A549 (cell line): ENCODE data around the gene RBM39. TPM values are rescaled to one million over a fixed set of nuclear protein-coding genes. Genes with fewer than 3 reads are reported as not detected.
A peak's percentile ranks its signal among the peaks of the same experiment; 100 is the strongest.

ENCODE experiments used
- ATAC-seq, 2 experiments: fragments of 200-7000 bp in 1 of 2; fragments of >200 bp in 1 of 2; cut with Nextera tagmentation in 1 of 2; cut with Tn5 transposase in 1 of 2; 3 replicates each; pipeline versions ENCODE4 v1.8.0 to v1.9.1; 2018 to 2020; ENCODE audit warnings: mild to moderate bottlenecking in 1 of 2, moderate library complexity in 1 of 2
- CTCF ChIA-PET: fragments of 300-600 bp; sonication (Branson Sonifier 250); formaldehyde crosslinking; extraction: SDS; loops from one replicate; lab custom pipeline; 2021; ENCODE audit warnings: antibody characterized with exemption, inconsistent platforms; lab: Yijun Ruan, JAX
- POLR2A ChIA-PET: fragments of 350-600 bp; formaldehyde crosslinking; extraction: SDS; loops from one replicate; lab custom pipeline; 2021; ENCODE audit warnings: antibody characterized with exemption, inconsistent platforms; lab: Yijun Ruan, JAX
- DNase-seq, 2 experiments: peaks; one replicate each; pipeline versions ENCODE4 v3.0.0 to v3.0.0-alpha.2; 2011 to 2016; ENCODE audit warnings: low read depth in 1 of 2, low spot score in 1 of 2
- FAIRE-seq: peaks from 2 replicates; lab custom pipeline; 2011; peaks lifted over from hg19 to GRCh38; lab: Jason Lieb, UNC
- H3K27ac ChIP-seq, 2 experiments: fragments of >200 bp; sonication (Bioruptor Twin); formaldehyde crosslinking; 3 replicates each; pipeline ENCODE4 v1.5.1; 2016 to 2017
- H3K4me1 ChIP-seq: fragments of >200 bp; sonication (Bioruptor Twin); formaldehyde crosslinking; 3 replicates; pipeline ENCODE4 v1.6.1; 2016
- H3K4me2 ChIP-seq: fragments of >200 bp; sonication (Bioruptor Twin); formaldehyde crosslinking; 3 replicates; pipeline ENCODE4 v1.6.1; 2016
- H3K4me3 ChIP-seq: fragments of >200 bp; sonication (Bioruptor Twin); formaldehyde crosslinking; 3 replicates; pipeline ENCODE4 v1.5.1; 2016
- H3K9me3 ChIP-seq: fragments of >200 bp; sonication (Bioruptor Twin); formaldehyde crosslinking; 3 replicates; pipeline ENCODE4 v1.6.1; 2016
- BHLHE40 ChIP-seq: IDR thresholded peaks from 2 replicates; pipeline ENCODE4 v1.6.1; 2012; ENCODE audit warnings: low read depth, low read length, inconsistent platforms
- FOSB ChIP-seq: fragments of 250-450 bp; sonication (Bioruptor Pico); IDR thresholded peaks from 2 replicates; pipeline ENCODE4 v1.5.0; 2020; ENCODE audit warnings: mild to moderate bottlenecking, moderate library complexity
- HOXB13 ChIP-seq: fragments of 250-450 bp; sonication (Bioruptor Pico); IDR thresholded peaks from 2 replicates; pipeline ENCODE4 v1.5.0; 2020; ENCODE audit warnings: low read depth, mild to moderate bottlenecking, moderate library complexity
- POLR2AphosphoS2 ChIP-seq: conservative IDR thresholded peaks from 2 replicates; pipeline ENCODE4 v1.6.1; 2012; ENCODE audit warnings: low read length, improper control_type of control experiment, inconsistent platforms
- RNF2 ChIP-seq: fragments of 200-600 bp; sonication (generic); IDR thresholded peaks from 2 replicates; pipeline ENCODE4 v1.6.1; 2016; ENCODE audit warnings: low read depth, mild to moderate bottlenecking, antibody characterized with exemption, moderate library complexity, borderline replicate concordance
- TFCP2L1 ChIP-seq: fragments of 250-450 bp; sonication (Bioruptor Pico); IDR thresholded peaks from 2 replicates; pipeline ENCODE4 v1.5.0; 2021; ENCODE audit warnings: mild to moderate bottlenecking
- WGBS: methylation state at CpG from one replicate; pipeline ENCODE4 v1.1.6; 2017; ENCODE audit errors: missing lambda C conversion rate; 5-methylcytosine and 5-hydroxymethylcytosine counted together
- polyA plus RNA-seq, 4 experiments: library from polyadenylated mRNA; depleted of rRNA in 3 of 4; stranded (reverse); fragments of >200 nt; fragmentation: RNase III in 1 of 4; extraction: RNeasy Plus Mini Kit Qiagen cat#74134 plus additional on column Dnase treatment in 1 of 4; gene quantifications; 2 replicates in 3 of 4; 3 replicates in 1 of 4; pipeline ENCODE4 v1.2.3, GENCODE V29; 2011 to 2017
- TF ChIP-seq, protein P1 (sequence below): fragments of 200-600 bp; sonication (generic); IDR thresholded peaks from 2 replicates; pipeline ENCODE4 v1.6.1; 2016; ENCODE audit warnings: antibody characterized with exemption, mild to moderate bottlenecking, moderate library complexity
- TF ChIP-seq, protein P2 (sequence below): fragments of 150-350 bp; IDR thresholded peaks from 2 replicates; pipeline ENCODE4 v1.6.1; 2014; ENCODE audit warnings: low read depth, mild to moderate bottlenecking, low read length
- TF ChIP-seq, protein P3 (sequence below): IDR thresholded peaks from 2 replicates; pipeline ENCODE4 v1.6.1; 2012; ENCODE audit warnings: low read depth, borderline replicate concordance
- TF ChIP-seq, protein P4 (sequence below): IDR thresholded peaks from 2 replicates; pipeline ENCODE4 v1.6.1; 2012

RBM39 gene
- polyA plus RNA-seq, 2 of the 4 experiments (the other 2 are of a cell fraction) = 127 to 212 TPM

DNA sequence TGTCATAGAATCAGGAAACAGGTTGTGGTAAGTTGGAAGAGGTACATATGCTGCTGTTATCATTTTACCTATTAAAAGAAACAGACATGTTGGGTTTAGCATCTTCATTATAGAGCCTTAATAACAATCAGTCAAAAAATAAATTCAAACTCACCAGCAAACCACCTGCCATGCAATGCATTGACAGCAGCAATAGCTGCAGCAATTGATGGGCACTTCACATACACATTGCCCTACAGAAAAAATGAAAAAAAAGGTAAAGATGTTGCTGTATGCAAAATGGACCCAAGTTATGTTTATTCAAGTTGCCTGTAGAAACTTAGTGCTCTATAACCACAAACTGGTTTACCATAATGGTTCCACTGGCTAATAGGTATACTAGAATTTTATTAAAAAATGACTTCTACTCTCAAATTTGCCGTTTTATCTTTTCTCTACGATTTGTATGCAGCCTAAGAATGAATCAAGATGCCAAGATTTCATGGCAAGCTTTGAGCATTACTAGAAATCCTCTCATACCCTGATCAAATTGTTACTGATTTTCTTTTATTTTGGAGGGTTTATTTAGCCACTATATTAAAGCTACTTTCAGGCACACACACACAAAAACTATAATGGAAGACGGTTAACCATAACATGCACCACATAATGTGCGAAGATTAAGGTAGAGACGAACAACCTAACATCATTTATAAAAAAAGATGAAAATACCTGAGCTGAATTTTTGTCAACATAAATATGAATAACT lies 37.4 kb downstream of the RBM39 start:
- Histone ChIP-seq H3K4me1 (peaks cover 17% of the 10 kb centered on the region; the same call in 2 of the 3 replicates), H3K27ac (no peak overlapping the region), H3K9me3 (no peaks in the 10 kb centered on the region), H3K4me2 (no peak overlapping the region), H3K4me3 (no peak overlapping the region)
- POLR2A ChIA-PET = interaction anchor here (1.4 kb wide), 1 partner anchor 38 kb away, joined by 4 read pairs; the partner anchor contains the start of gene RBM39
- no peak for DNase-seq
- ATAC-seq = no peak
- no peak for FAIRE-seq
- CTCF ChIA-PET = interaction anchor here (1.0 to 2.1 kb wide), 3 partner anchors 10 to 180 kb away, joined by 3 to 7 read pairs (median 5); no protein-coding TSS in a partner anchor
- TF ChIP-seq, protein P1, sequence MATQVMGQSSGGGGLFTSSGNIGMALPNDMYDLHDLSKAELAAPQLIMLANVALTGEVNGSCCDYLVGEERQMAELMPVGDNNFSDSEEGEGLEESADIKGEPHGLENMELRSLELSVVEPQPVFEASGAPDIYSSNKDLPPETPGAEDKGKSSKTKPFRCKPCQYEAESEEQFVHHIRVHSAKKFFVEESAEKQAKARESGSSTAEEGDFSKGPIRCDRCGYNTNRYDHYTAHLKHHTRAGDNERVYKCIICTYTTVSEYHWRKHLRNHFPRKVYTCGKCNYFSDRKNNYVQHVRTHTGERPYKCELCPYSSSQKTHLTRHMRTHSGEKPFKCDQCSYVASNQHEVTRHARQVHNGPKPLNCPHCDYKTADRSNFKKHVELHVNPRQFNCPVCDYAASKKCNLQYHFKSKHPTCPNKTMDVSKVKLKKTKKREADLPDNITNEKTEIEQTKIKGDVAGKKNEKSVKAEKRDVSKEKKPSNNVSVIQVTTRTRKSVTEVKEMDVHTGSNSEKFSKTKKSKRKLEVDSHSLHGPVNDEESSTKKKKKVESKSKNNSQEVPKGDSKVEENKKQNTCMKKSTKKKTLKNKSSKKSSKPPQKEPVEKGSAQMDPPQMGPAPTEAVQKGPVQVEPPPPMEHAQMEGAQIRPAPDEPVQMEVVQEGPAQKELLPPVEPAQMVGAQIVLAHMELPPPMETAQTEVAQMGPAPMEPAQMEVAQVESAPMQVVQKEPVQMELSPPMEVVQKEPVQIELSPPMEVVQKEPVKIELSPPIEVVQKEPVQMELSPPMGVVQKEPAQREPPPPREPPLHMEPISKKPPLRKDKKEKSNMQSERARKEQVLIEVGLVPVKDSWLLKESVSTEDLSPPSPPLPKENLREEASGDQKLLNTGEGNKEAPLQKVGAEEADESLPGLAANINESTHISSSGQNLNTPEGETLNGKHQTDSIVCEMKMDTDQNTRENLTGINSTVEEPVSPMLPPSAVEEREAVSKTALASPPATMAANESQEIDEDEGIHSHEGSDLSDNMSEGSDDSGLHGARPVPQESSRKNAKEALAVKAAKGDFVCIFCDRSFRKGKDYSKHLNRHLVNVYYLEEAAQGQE = no peak
- TF ChIP-seq TFCP2L1 (CRISPR knock-in tag) (no peak), FOSB (peak; percentile 46; the same call in 1 of the 2 replicates), RNF2 (no peak)
- TF ChIP-seq, protein P2, sequence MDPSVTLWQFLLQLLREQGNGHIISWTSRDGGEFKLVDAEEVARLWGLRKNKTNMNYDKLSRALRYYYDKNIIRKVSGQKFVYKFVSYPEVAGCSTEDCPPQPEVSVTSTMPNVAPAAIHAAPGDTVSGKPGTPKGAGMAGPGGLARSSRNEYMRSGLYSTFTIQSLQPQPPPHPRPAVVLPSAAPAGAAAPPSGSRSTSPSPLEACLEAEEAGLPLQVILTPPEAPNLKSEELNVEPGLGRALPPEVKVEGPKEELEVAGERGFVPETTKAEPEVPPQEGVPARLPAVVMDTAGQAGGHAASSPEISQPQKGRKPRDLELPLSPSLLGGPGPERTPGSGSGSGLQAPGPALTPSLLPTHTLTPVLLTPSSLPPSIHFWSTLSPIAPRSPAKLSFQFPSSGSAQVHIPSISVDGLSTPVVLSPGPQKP = no peak
- WGBS = 91% methylated on average over 5 of the region's 5 CpGs

DNA sequence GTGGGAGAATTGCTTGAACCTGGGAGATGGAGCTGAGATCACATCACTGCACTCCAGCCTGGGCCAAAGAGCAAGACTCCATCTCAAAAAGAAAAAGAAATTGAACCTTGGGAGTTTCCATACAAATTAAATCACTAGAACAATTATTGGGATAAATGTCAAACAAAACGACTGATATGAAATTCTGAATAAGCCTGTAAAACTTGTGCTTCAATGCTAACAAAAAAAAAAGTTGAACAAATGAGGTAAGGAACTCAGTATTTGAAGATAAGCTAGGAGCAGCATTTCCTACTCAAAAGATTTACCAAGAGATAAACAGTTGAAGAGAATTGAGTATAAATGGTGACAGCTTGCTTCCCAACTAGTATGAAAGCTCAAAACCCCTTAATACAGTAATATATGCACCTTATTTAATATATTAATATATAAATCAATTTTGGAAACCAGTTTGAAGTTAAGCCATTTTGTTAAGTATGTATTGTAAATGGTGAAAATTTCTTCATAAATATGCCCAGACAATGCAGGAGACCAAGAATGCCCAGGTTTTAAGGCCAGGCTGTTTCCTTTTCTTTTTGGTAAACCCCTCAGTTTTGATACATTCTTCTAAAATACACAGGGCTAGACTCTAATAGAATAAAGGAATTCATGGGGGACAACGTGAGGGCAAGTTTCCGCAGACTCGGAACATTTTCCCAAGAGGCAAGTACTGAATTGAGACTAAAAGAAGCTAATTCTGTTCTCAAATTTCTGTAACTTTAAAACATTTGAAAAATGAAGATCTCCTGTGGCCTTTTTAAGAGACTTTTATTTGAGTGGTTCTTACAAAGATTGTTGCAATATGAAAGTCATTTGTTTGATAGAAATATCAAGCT lies 39.0 kb downstream of the RBM39 start:
- POLR2A ChIA-PET = interaction anchor here (0.7 to 1.0 kb wide), 5 partner anchors 16 to 181 kb away, joined by 3 to 4 read pairs (median 3); partner anchors contain the start of gene RBM39
- no peak for ATAC-seq
- H3K27ac ChIP-seq = no peak overlapping the region
- H3K4me3 ChIP-seq = no peak overlapping the region
- FAIRE-seq = no peak
- H3K4me2 ChIP-seq = no peak overlapping the region
- 0 out of 2 replicates have a peak, but pooled peaks have one; percentile 18 for TF ChIP-seq TFCP2L1 (CRISPR knock-in tag)
- TF ChIP-seq, protein P3, sequence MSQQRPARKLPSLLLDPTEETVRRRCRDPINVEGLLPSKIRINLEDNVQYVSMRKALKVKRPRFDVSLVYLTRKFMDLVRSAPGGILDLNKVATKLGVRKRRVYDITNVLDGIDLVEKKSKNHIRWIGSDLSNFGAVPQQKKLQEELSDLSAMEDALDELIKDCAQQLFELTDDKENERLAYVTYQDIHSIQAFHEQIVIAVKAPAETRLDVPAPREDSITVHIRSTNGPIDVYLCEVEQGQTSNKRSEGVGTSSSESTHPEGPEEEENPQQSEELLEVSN = no peak
- TF ChIP-seq, protein P4, sequence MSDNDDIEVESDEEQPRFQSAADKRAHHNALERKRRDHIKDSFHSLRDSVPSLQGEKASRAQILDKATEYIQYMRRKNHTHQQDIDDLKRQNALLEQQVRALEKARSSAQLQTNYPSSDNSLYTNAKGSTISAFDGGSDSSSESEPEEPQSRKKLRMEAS = no peak
- TF ChIP-seq POLR2AphosphoS2 = 0 out of 2 replicates have a peak, but pooled peaks have one; percentile 29
- no peak for TF ChIP-seq BHLHE40
- TF ChIP-seq HOXB13 = no peak
- 79% methylated on average over 4 of the region's 4 CpGs for WGBS
- peaks cover 22% of the 10 kb centered on the region for H3K4me1 ChIP-seq
- CTCF ChIA-PET = interaction anchor here (0.6 to 1.3 kb wide), 5 partner anchors 9 to 1117 kb away, joined by 3 to 4 read pairs (median 3); partner anchors contain the start of gene RBM39
- DNase-seq = no peak
- no peaks in the 10 kb centered on the region for H3K9me3 ChIP-seq
